Measurements from ENCODE around the gene KDM8.

Gene KDM8

DNA sequence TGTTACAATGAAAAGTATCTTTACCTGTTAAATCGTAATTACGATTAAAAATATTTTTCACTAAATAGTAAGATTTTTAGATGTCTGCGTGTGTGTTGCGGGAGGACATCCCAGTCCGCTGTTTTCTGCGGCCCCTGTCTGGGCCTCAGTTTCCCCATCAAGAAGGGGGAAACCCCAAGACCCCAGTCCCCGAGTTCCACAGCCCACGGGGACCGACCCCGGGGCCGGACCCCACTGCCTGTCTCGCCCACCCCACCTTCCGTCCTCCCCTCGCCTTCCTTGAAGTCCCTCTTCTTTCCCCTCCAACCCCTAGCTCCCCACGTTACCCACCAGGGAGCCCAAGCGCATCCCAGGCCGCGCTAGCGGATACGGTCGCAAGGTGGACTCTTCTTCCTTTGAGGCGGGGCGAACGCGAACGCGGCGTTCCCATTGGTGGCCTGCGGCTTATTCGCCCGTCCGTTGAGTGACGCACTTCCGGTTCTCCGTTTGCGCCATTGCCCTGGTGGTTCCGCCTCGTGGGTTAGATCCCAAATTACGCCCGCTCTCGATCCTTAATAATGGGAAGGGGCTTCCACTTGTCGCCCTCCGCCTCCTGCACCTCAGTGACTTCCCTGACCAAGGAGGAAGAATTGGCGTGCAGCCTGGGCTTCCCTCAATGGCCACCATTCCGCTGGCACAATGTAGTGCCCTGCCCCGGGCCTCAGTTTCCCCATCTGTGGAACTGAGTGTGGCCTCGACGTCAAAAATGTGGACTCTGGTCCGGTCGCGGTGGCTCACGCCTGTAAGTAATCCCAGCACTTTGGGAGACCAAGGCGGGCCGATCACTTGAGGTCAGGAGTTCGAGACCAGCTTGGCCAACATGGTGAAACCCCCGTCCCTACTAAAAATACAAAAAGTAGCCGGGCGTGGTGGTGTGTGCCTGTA, 65.3 kb downstream of the KDM8 start, which contains the start of gene NSMCE1:
NSMCE1 (minus strand) TSS at position 397 of the 924 bp plus-strand sequence. CDS start 11,202 bp downstream, outside the sequence.
- DNase-seq = peak; percentile 82

DNA sequence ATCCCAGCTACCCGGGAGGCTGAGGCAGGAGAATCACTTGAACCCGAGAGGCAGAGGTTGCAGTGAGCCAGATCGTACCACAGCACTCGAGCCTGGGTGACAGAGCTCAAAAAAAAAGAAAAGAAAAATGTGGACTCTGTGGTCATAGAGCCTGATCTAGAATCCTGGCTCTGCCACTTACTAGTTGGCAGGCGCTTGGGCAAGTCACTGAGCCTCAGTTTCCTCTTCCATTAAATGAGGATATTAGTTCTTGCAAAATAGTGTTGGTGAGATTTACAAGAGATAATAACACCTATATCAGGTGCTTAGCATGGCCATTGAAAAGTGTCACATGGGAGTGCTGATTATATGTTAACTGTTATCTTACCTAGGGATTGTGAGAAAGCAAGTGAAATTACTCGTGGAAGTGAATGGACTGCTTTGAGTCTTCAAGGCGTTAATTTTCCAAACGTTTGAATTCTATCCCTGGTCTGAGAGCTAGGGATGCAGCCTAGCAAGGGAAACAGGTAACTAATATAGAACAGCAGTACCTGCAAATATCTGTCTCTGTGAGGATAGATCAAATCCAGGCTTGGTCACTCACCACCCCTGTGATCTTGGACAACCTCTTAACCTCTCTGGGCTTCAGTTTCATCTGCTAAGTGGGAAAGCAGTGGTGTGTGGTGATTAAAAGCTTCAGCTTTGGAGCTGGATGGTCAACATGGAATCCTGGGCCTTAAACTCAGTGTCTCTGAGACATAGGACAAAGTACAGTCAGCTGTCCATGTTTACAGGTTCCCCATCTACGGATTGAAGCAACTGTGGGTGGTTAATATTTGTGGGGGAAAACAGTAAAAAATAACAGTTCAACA, 66.2 kb downstream of the KDM8 start:
- no peak for DNase-seq

DNA sequence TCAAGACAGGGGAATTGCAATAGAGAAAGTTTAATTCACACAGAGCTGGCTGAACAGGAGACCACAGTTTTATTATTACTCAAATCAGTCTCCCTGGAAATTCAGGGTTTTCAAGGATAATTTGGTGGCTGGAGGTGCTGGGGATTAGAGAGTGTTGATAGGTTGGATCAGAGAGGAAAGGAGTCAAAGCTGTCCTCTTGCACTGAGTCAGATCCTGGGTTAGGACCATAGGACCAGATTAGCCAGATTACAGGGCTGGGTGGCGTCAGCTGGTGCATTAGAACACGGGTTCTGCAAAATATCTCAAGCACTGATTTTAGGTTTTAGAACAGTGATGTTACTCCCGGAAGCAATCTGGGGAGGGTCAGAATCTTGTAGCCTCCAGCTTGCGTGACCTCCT, 67.0 kb downstream of the KDM8 start:
- DNase-seq = no peak
